Measurements from ENCODE around the gene RASD2.

The RASD2 gene

DNA sequence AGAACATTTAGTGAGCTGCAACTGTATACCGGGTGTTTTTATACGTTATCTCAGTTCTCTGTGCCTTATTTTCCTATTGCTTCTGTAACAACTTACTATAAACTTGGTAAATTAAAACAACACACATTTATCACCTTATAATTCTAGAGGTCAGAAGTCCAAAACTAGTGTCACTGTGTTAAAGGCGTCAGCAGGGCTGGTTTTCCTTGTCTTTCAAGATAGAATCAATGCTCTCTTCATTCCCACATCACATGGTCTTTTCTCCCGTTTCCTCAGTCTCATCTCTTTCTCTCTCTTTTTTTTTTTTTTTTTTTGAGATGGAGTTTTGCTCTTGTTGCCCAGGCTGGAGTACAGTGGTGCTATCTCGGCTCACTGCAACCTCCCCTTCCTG is 40.4 kb downstream of the RASD2 start:
- Histone ChIP-seq H3K27me3 (replicated peaks) (no peaks in the 10 kb centered on the region), H3K36me3 (replicated peaks) (no peaks in the 10 kb centered on the region), H3K27ac (no peak overlapping the region), H3K4me3 (ENCODE audit: low read depth, low read length) (no peak overlapping the region)
- no peak for DNase-seq
- TF ChIP-seq, protein P1, sequence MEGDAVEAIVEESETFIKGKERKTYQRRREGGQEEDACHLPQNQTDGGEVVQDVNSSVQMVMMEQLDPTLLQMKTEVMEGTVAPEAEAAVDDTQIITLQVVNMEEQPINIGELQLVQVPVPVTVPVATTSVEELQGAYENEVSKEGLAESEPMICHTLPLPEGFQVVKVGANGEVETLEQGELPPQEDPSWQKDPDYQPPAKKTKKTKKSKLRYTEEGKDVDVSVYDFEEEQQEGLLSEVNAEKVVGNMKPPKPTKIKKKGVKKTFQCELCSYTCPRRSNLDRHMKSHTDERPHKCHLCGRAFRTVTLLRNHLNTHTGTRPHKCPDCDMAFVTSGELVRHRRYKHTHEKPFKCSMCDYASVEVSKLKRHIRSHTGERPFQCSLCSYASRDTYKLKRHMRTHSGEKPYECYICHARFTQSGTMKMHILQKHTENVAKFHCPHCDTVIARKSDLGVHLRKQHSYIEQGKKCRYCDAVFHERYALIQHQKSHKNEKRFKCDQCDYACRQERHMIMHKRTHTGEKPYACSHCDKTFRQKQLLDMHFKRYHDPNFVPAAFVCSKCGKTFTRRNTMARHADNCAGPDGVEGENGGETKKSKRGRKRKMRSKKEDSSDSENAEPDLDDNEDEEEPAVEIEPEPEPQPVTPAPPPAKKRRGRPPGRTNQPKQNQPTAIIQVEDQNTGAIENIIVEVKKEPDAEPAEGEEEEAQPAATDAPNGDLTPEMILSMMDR (IDR thresholded peaks at IDR 0.05; ENCODE audit: low read depth, low read length, missing control alignments), result no peak
- in situ Hi-C loops (cut with HindIII; ENCODE audit: low pct_ligation_motif_present, low sequenced_read_pairs), result loop anchor here (25.0 kb wide), 1 partner anchor 144 kb away; no protein-coding TSS in a partner anchor

- no peak for DNase-seq
- TF ChIP-seq, protein P1 (IDR thresholded peaks at IDR 0.05; ENCODE audit: low read depth, low read length, missing control alignments), result no peak
- Histone ChIP-seq H3K36me3 (replicated peaks) (no peaks in the 10 kb centered on the region), H3K27ac (no peak overlapping the region), H3K4me3 (ENCODE audit: low read depth, low read length) (no peak overlapping the region), H3K27me3 (replicated peaks) (no peaks in the 10 kb centered on the region)
- in situ Hi-C loops (cut with HindIII; ENCODE audit: low pct_ligation_motif_present, low sequenced_read_pairs), result loop anchor here (25.0 kb wide), 1 partner anchor 145 kb away; no protein-coding TSS in a partner anchor
Observed at GRCh38 chr22:35582218-35582860, 41.7 kb downstream of the RASD2 start.

DNA sequence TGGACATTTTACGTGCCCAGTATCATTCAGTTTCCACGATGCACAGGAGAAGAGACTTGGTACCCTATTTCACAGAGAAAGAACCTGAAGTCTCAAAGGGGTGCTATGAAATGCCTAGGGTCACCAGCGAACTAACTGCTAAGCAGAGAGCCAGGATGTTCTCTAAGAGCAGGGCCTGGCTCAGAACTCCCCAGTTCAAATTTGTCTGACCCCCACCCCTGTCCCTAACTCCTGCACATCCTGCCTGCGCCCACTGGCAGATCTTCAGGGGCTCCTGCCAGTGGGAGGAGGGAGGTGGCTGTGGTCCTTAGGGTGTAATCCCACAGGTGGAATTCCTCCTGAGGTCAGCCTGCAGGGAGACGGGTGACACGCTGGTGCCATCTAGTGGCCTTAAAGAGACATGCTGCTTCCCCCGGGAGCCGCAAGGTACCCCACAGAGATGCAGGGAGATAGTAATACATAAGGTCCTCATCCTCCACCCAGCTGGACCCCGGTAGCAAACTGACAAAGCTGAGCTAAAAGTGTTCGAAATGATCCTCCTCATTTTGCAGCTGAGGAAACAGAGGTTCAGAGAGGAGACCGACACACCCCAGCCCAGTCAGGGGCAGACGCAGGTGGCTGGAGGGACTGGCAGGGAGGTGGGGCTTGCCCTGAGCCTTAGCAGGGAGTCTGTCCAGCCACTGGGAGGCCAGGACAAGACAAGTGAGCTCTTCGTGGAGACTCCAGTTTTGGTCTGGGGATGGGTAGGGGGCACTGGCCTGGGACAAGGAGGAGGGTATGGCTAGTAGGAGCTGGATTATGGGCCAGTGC is 42.4 kb downstream of the RASD2 start:
- TF ChIP-seq, protein P1 (IDR thresholded peaks at IDR 0.05; ENCODE audit: low read depth, low read length, missing control alignments), result peak; percentile 92
- no peak overlapping the region for H3K27ac ChIP-seq
- no peaks in the 10 kb centered on the region for H3K36me3 ChIP-seq (replicated peaks)
- H3K4me3 ChIP-seq (ENCODE audit: low read depth, low read length), result no peak overlapping the region
- H3K27me3 ChIP-seq (replicated peaks), result no peaks in the 10 kb centered on the region
- peak; percentile 35 for DNase-seq
- in situ Hi-C loops (cut with HindIII; ENCODE audit: low pct_ligation_motif_present, low sequenced_read_pairs), result loop anchor here (25.0 kb wide), 1 partner anchor 146 kb away; no protein-coding TSS in a partner anchor

DNA sequence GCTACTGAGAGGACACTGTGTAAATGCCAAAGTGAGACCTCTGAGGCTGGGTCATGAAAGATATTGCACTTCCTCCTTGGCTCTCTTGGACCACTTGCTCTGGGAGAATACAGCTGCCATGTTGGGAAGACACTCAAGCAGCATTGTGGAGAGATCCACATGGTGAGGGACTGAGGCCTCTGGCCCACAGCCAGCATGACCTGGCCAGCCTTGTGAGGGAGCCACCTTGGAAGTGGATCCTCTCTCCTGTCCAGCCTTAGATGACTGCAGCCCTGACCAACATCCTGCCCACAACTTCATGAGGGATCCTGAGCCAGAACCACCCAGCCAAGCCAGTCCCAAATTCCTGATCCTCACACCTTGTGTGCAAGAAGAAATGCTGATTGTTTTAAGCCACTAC is 46.1 kb downstream of the RASD2 start:
- no peak overlapping the region for H3K27ac ChIP-seq

GRCh38 chr22:35587447-35587870 is 46.8 kb downstream of the RASD2 start:
- in situ Hi-C loops (cut with HindIII; ENCODE audit: low pct_ligation_motif_present, low sequenced_read_pairs), result loop anchor here (25.0 kb wide), 1 partner anchor 150 kb away; no protein-coding TSS in a partner anchor
- Histone ChIP-seq H3K27me3 (replicated peaks) (no peaks in the 10 kb centered on the region), H3K36me3 (replicated peaks) (no peaks in the 10 kb centered on the region), H3K4me3 (ENCODE audit: low read depth, low read length) (no peak overlapping the region), H3K27ac (no peak overlapping the region)
- DNase-seq, result no peak
- TF ChIP-seq, protein P1 (IDR thresholded peaks at IDR 0.05; ENCODE audit: low read depth, low read length, missing control alignments), result no peak

More for the DNA sequence above, 46.1 kb downstream of the RASD2 start:
- TF ChIP-seq, protein P1 (IDR thresholded peaks at IDR 0.05; ENCODE audit: low read depth, low read length, missing control alignments), result no peak
- Histone ChIP-seq H3K36me3 (replicated peaks) (no peaks in the 10 kb centered on the region), H3K4me3 (ENCODE audit: low read depth, low read length) (no peak overlapping the region), H3K27me3 (replicated peaks) (no peaks in the 10 kb centered on the region)
- no peak for DNase-seq
- in situ Hi-C loops (cut with HindIII; ENCODE audit: low pct_ligation_motif_present, low sequenced_read_pairs), result loop anchor here (25.0 kb wide), 1 partner anchor 149 kb away; no protein-coding TSS in a partner anchor

Data from brain microvascular endothelial cell (primary cell).